Measurements from ENCODE around the gene CELA2A. TPM values are rescaled to one million over a fixed set of nuclear protein-coding genes. Genes with fewer than 3 reads are reported as not detected.

Gene CELA2A
- polyA plus RNA-seq, 2 of the 4 experiments (the other 2 are of a cell fraction), result not detected

GRCh38 chr1:15423355-15424077 is 33.0 kb upstream of the CELA2A start:
- 65% methylated on average over 10 of the region's 11 CpGs for WGBS (ENCODE audit: missing lambda C conversion rate)
- no peak for FAIRE-seq
- TF ChIP-seq HDAC2 (IDR thresholded peaks at IDR 0.05) (0 out of 2 replicates have a peak, but pooled peaks have one; percentile 74), KDM1A (IDR thresholded peaks at IDR 0.05; ENCODE audit: low read depth) (peak; percentile 82), ZFP36 (IDR thresholded peaks at IDR 0.05; ENCODE audit: borderline replicate concordance, partially characterized antibody) (peak; percentile 86), RARB (CRISPR knock-in tag; IDR thresholded peaks at IDR 0.05) (no peak)
- H3K4me3 ChIP-seq, result no peak overlapping the region; the same call in 2 of the 3 replicates
- peak overlapping the region; percentile 53 for H3K4me2 ChIP-seq
- DNase-seq (ENCODE audit: low read depth in 1 of 2, low spot score in 1 of 2), result no peak
- peaks cover 75% of the 10 kb centered on the region for H3K4me1 ChIP-seq
- peak overlapping the region; percentile 97 to 98 for H3K27ac ChIP-seq
- ChIA-PET CTCF (interaction anchor here (1.0 to 5.5 kb wide), 4 partner anchors 8 to 140 kb away, joined by 3 to 32 read pairs (median 4); no protein-coding TSS in a partner anchor), POLR2A (no interaction called here)
- H3K9me3 ChIP-seq, result no peaks in the 10 kb centered on the region
- ATAC-seq, result no peak

GRCh38 chr1:15424146-15424667 is 32.3 kb upstream of the CELA2A start:
- peak overlapping the region; percentile 97 to 98 for H3K27ac ChIP-seq

GRCh38 chr1:15424981-15425380 is 31.6 kb upstream of the CELA2A start:
- FAIRE-seq (no peak), ATAC-seq (no peak), DNase-seq (ENCODE audit: low read depth in 1 of 2, low spot score in 1 of 2) (no peak)
- H3K9me3 ChIP-seq, result no peaks in the 10 kb centered on the region
- TF ChIP-seq HOXB5 (CRISPR knock-in tag; IDR thresholded peaks at IDR 0.05) (no peak), CHD2 (IDR thresholded peaks at IDR 0.05; ENCODE audit: low read length, partially characterized antibody) (no peak), TP53 (CRISPR knock-in tag; IDR thresholded peaks at IDR 0.05) (no peak), USF2 (IDR thresholded peaks at IDR 0.05) (no peak), GATA3 (IDR thresholded peaks at IDR 0.05; ENCODE audit: borderline replicate concordance) (no peak), JUNB (IDR thresholded peaks at IDR 0.05) (no peak), KDM1A (IDR thresholded peaks at IDR 0.05; ENCODE audit: low read depth) (no peak), MAX (IDR thresholded peaks at IDR 0.05) (no peak), EP300 (IDR thresholded peaks at IDR 0.05) (no peak), ZNF302 (CRISPR knock-in tag; IDR thresholded peaks at IDR 0.05) (no peak), REST (IDR thresholded peaks at IDR 0.05) (no peak)
- no peak overlapping the region for H3K4me3 ChIP-seq
- H3K27ac ChIP-seq, result peak overlapping the region; percentile 97 to 98
- H3K4me1 ChIP-seq, result peaks cover 79% of the 10 kb centered on the region
- CTCF ChIA-PET, result interaction anchor here (2.9 to 9.8 kb wide), 2 partner anchors 8 to 101 kb away, joined by 10 to 150 read pairs; no protein-coding TSS in a partner anchor
- 50% methylated on average over 1 of the region's 5 CpGs for WGBS (ENCODE audit: missing lambda C conversion rate)
- POLR2A ChIA-PET, result no interaction called here
- H3K4me2 ChIP-seq, result peak overlapping the region; percentile 53

More at GRCh38 chr1:15424146-15424667, 32.3 kb upstream of the CELA2A start:
- TF ChIP-seq EP300 (IDR thresholded peaks at IDR 0.05), result no peak
- TF ChIP-seq FOSL2 (IDR thresholded peaks at IDR 0.05), result no peak
- TF ChIP-seq FOSL2 (CRISPR knock-in tag; IDR thresholded peaks at IDR 0.05), result no peak
- TF ChIP-seq RNF2 (IDR thresholded peaks at IDR 0.05; ENCODE audit: borderline replicate concordance, low read depth), result no peak
- TF ChIP-seq ZNF302 (CRISPR knock-in tag; IDR thresholded peaks at IDR 0.05), result no peak
- TF ChIP-seq CEBPB (IDR thresholded peaks at IDR 0.05), result no peak
- no peak for TF ChIP-seq BCL3 (IDR thresholded peaks at IDR 0.05)
- DNase-seq (ENCODE audit: low read depth in 1 of 2, low spot score in 1 of 2), result peak in 1 of 2 experiments; percentile 71
- Histone ChIP-seq H3K4me1 (peaks cover 75% of the 10 kb centered on the region), H3K4me3 (no peak overlapping the region), H3K4me2 (peak overlapping the region; percentile 53), H3K9me3 (no peaks in the 10 kb centered on the region)
- ChIA-PET CTCF (interaction anchor here (0.6 to 1.6 kb wide), 4 partner anchors 12 to 203 kb away, joined by 3 to 6 read pairs (median 4); no protein-coding TSS in a partner anchor), POLR2A (no interaction called here)
- no peak for FAIRE-seq
- 34% methylated on average over 13 of the region's 13 CpGs for WGBS (ENCODE audit: missing lambda C conversion rate)
- ATAC-seq, result peak; percentile 17 to 32; a peak in 5 of 6 replicates

Data from A549 (cell line).